Measurements from ENCODE around the gene PAX2.

- TF ChIP-seq CTCF (IDR thresholded peaks at IDR 0.05) (no peak), POLR2A (IDR thresholded peaks at IDR 0.05) (no peak)
Measured at GRCh38 chr10:100799881-100800280, 54.5 kb downstream of the PAX2 start.
